ENCODE data around the gene SERP2. TPM values are rescaled to one million over a fixed set of nuclear protein-coding genes. Genes with fewer than 3 reads are reported as not detected.

The SERP2 gene
- total RNA-seq, 1 experiment from 2014 or later: not detected

DNA sequence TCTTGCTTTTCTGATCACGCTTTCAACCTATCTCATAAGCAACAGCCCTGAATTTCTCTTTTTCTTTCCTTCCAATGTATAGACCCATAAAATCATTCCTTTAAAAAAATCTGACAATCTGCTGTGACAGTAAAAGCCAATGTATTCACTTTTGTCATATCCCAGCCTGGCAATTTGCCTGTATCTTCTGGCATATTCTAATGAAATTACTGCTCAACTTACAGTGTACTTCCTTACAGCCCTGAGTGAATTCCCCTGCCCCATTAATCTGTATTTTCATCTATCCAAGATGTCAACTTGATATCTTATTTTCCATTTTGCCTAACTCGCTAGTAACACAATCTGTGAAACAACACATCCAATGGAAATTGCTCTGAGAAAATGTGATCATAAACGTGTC, 18.0 kb upstream of the SERP2 start:
- CTCF ChIA-PET: no interaction called here
- Histone ChIP-seq H3K27me3 (ENCODE audit: insufficient read depth, low read length) (no peaks in the 10 kb centered on the region), H3K27ac (ENCODE audit: low read depth, low read length) (no peak overlapping the region), H3K9me3 (ENCODE audit: control insufficient read depth in 1 of 2, insufficient read depth in 1 of 2, low read depth in 1 of 2, low read length in 2 of 2) (no peaks in the 10 kb centered on the region), H3K4me3 (replicated peaks in 1 of 2; ENCODE audit: low read depth in 1 of 2, low read length in 2 of 2) (no peak overlapping the region), H3K9ac (ENCODE audit: low read length) (no peak overlapping the region), H3K4me1 (ENCODE audit: control insufficient read depth in 1 of 2, insufficient read depth in 2 of 2, low read length in 2 of 2) (peaks cover 8 to 26% of the 10 kb centered on the region in 2 experiments; a peak in 3 of 4 replicates), H3K4me2 (ENCODE audit: low read length) (no peak overlapping the region), H3K79me2 (ENCODE audit: insufficient read depth, low read length) (no peaks in the 10 kb centered on the region), H3K9me2 (ENCODE audit: insufficient read depth) (no peaks in the 10 kb centered on the region), H4K20me1 (ENCODE audit: insufficient read depth) (no peaks in the 10 kb centered on the region), H2AFZ (ENCODE audit: low read depth, low read length, poor library complexity, severe bottlenecking) (peak overlapping the region; percentile 17), H3K36me3 (ENCODE audit: control insufficient read depth in 1 of 2, insufficient read depth in 2 of 2, low read length in 2 of 2) (no peaks in the 10 kb centered on the region)
- intact Hi-C loops (cut with micrococcal nuclease): no loop called here
- DNase-seq (ENCODE audit: low read depth, low spot score) (no peak), ATAC-seq (no peak)
- TF ChIP-seq SRF (IDR thresholded peaks at IDR 0.05; ENCODE audit: low read depth) (no peak), CTCF (IDR thresholded peaks at IDR 0.05 in 2 of 3, conservative IDR thresholded peaks at IDR 0.05 in 1 of 3; ENCODE audit: borderline replicate concordance in 1 of 3, insufficient read depth in 1 of 3, low read depth in 2 of 3, low read length in 2 of 3) (no peak), EZH2phosphoT487 (IDR thresholded peaks at IDR 0.05; ENCODE audit: borderline replicate concordance) (no peak), ZFX (IDR thresholded peaks at IDR 0.05) (no peak), ELF1 (IDR thresholded peaks at IDR 0.05; ENCODE audit: borderline replicate concordance, low read depth) (no peak), EZH2 (IDR thresholded peaks at IDR 0.05) (no peak), CBX3 (IDR thresholded peaks at IDR 0.05; ENCODE audit: low read depth) (no peak), POLR2A (IDR thresholded peaks at IDR 0.05; ENCODE audit: borderline replicate concordance, extremely low read depth, insufficient read depth, insufficient read length) (no peak), FOSL1 (IDR thresholded peaks at IDR 0.05; ENCODE audit: low read depth) (no peak), ATF3 (IDR thresholded peaks at IDR 0.05) (no peak)
- POLR2A ChIA-PET: interaction anchor here (0.7 to 1.2 kb wide), 2 partner anchors 48 to 78 kb away, joined by 3 read pairs; no protein-coding TSS in a partner anchor
- no TSS peak for BruUV-seq (replicated peaks)
- RAD21 ChIA-PET (ENCODE audit: low non-redundant PET in 1 of 2, low total read pairs in 2 of 2, uncharacterized antibody in 2 of 2, unreplicated experiment in 2 of 2): no interaction called here

Measured in HCT116 (cell line).